ENCODE measurements around the gene GZMM. TPM values are rescaled to one million over a fixed set of nuclear protein-coding genes. Genes with fewer than 3 reads are reported as not detected.

GZMM gene
- total and polyA plus RNA-seq, 12 donors: 0.35 to 2.4 (median 1.2) TPM; not detected in 4

GRCh38 chr19:566403-566802, 22.6 kb downstream of the GZMM start:
- Histone ChIP-seq H3K27me3 (no peaks in the 10 kb centered on the region), H3K4me3 (no peak overlapping the region), H3K36me3 (replicated peaks in 1 of 2) (no peaks in the 10 kb centered on the region), H3K4me1 (replicated peaks in 1 of 2) (peaks cover 4 to 5% of the 10 kb centered on the region in 2 donors), H3K9me3 (replicated peaks in 1 of 3) (no peaks in the 10 kb centered on the region), H3K27ac (peak overlapping the region in 2 of 5 donors; percentile 26 to 52)
- DNase-seq: peak; percentile 42 to 81 (median 57)
- WGBS, 4 donors: 51 to 67% (median 53%) methylated on average over 18 to 19 of the region's 19 CpGs
- TF ChIP-seq CTCF (IDR thresholded peaks at IDR 0.05) (no peak), POLR2A (IDR thresholded peaks at IDR 0.05) (no peak)
- intact Hi-C loops (cut with DNase I): loop anchor here in 1 of 2 donors (5.0 kb wide), 1 partner anchor 34 kb away; the partner anchor contains the start of gene CDC34

DNA sequence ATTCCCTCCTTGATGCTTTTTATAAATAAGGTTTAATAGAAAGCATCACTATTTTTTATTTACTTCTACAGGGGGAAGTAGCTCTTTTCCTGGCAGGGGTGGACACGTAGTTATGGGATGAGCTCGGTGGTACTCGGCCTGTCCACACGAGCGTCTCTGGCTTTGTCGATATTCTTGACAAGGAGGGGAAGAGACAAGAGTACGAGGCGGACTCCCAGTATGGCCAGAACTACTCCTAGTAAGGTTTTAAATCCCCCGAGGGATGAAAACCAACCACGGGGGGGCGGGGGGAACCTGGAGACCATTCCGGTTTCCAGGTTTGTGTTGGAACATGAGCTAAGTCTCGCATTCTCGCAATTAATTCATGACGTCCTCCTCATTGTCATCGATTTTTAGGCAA, 23.0 kb downstream of the GZMM start:
- no peak overlapping the region for H3K4me3 ChIP-seq
- H3K27me3 ChIP-seq: no peaks in the 10 kb centered on the region
- intact Hi-C loops (cut with DNase I): loop anchor here in 1 of 2 donors (5.0 kb wide), 1 partner anchor 35 kb away; the partner anchor contains the start of gene CDC34
- no peak for DNase-seq
- no peaks in the 10 kb centered on the region for H3K36me3 ChIP-seq (replicated peaks in 1 of 2)
- peaks cover 8 to 10% of the 10 kb centered on the region in 2 donors for H3K4me1 ChIP-seq (replicated peaks in 1 of 2)
- no peaks in the 10 kb centered on the region for H3K9me3 ChIP-seq (replicated peaks in 1 of 3)
- 75 to 83% (median 81%) methylated on average over 16 of the region's 16 CpGs for WGBS, 4 donors
- TF ChIP-seq CTCF (IDR thresholded peaks at IDR 0.05) (no peak), POLR2A (IDR thresholded peaks at IDR 0.05) (no peak)
- H3K27ac ChIP-seq: peak overlapping the region in 2 of 5 donors; percentile 26 to 52

GRCh38 chr19:567296-567900, 23.5 kb downstream of the GZMM start:
- no peak overlapping the region for H3K4me3 ChIP-seq
- TF ChIP-seq CTCF (IDR thresholded peaks at IDR 0.05) (no peak), POLR2A (IDR thresholded peaks at IDR 0.05) (no peak)
- 91 to 96% (median 94%) methylated on average over 21 to 22 of the region's 22 CpGs for WGBS, 4 donors
- H3K4me1 ChIP-seq (replicated peaks in 1 of 2): peaks cover 8 to 11% of the 10 kb centered on the region in 2 donors
- no peaks in the 10 kb centered on the region for H3K36me3 ChIP-seq (replicated peaks in 1 of 2)
- no peak for DNase-seq
- no peaks in the 10 kb centered on the region for H3K27me3 ChIP-seq
- intact Hi-C loops (cut with DNase I): loop anchor here in 1 of 2 donors (5.0 kb wide), 1 partner anchor 35 kb away; the partner anchor contains the start of gene CDC34
- no peaks in the 10 kb centered on the region for H3K9me3 ChIP-seq (replicated peaks in 1 of 3)
- H3K27ac ChIP-seq: peak overlapping the region in 1 of 5 donors; percentile 52

- intact Hi-C loops (cut with DNase I): no loop called here
- Histone ChIP-seq H3K27me3 (no peaks in the 10 kb centered on the region), H3K4me1 (replicated peaks in 1 of 2) (peaks cover 26 to 30% of the 10 kb centered on the region in 2 donors), H3K4me3 (no peak overlapping the region), H3K27ac (no peak overlapping the region), H3K36me3 (replicated peaks in 1 of 2) (no peaks in the 10 kb centered on the region), H3K9me3 (replicated peaks in 1 of 3) (no peaks in the 10 kb centered on the region)
- 73 to 87% (median 79%) methylated on average over 14 to 18 of the region's 25 CpGs for WGBS, 4 donors
- TF ChIP-seq POLR2A (IDR thresholded peaks at IDR 0.05) (no peak), CTCF (IDR thresholded peaks at IDR 0.05) (no peak)
- peak in 2 of 7 donors; percentile 36 to 50 for DNase-seq
These were observed 26.4 kb downstream of the GZMM start for GRCh38 chr19:570251-570686.

Measured in adrenal gland (tissue), 12 donors.